GM23338 (cell line): Measurements from ENCODE around the gene KLF18. TPM values are rescaled to one million over a fixed set of nuclear protein-coding genes. Genes with fewer than 3 reads are reported as not detected.

Source experiments
- ATAC-seq: fragments of 200-7000 bp; cut with Tn5 transposase; 3 replicates; pipeline ENCODE4 v1.9.1; 2020
- DNase-seq: peaks from one replicate; pipeline ENCODE4 v3.0.0-alpha.2; 2015; ENCODE audit warnings: low spot score
- H2AFZ ChIP-seq: fragments of 200-600 bp; sonication (generic); 2 replicates; pipeline ENCODE4 v1.8.0; 2016; ENCODE audit warnings: antibody characterized with exemption, mild to moderate bottlenecking, moderate library complexity
- H3F3A ChIP-seq: fragments of 200-600 bp; sonication (generic); replicated peaks from 2 replicates; pipeline ENCODE4 v1.8.0; 2017; ENCODE audit warnings: antibody characterized with exemption, mixed run types, low read depth
- H3K27ac ChIP-seq: fragments of 200-600 bp; sonication (generic); 2 replicates; pipeline ENCODE4 v1.6.1; 2016; ENCODE audit warnings: low read depth
- H3K27me3 ChIP-seq: fragments of 200-600 bp; sonication (generic); 2 replicates; pipeline ENCODE4 v1.8.0; 2016; ENCODE audit warnings: mild to moderate bottlenecking, mixed run types, moderate library complexity; ENCODE audit not compliant: insufficient read depth
- H3K36me3 ChIP-seq: fragments of 200-600 bp; sonication (generic); 2 replicates; pipeline ENCODE4 v1.8.0; 2016; ENCODE audit warnings: mild to moderate bottlenecking; ENCODE audit not compliant: insufficient read depth
- H3K4me1 ChIP-seq: fragments of 200-600 bp; sonication (generic); 2 replicates; pipeline ENCODE4 v1.8.0; 2016; ENCODE audit warnings: mild to moderate bottlenecking, moderate library complexity; ENCODE audit not compliant: insufficient read depth
- H3K4me2 ChIP-seq: fragments of 200-600 bp; sonication (generic); 2 replicates; pipeline ENCODE4 v1.7.1; 2017; ENCODE audit warnings: mixed run types
- H3K4me3 ChIP-seq: fragments of 200-600 bp; sonication (generic); 2 replicates; pipeline ENCODE4 v1.6.1; 2016; ENCODE audit warnings: mixed run types
- H3K79me2 ChIP-seq: fragments of 200-600 bp; sonication (generic); replicated peaks from 2 replicates; pipeline ENCODE4 v1.8.0; 2017; ENCODE audit warnings: mild to moderate bottlenecking; ENCODE audit not compliant: insufficient read depth
- H3K9me2 ChIP-seq: fragments of 200-600 bp; sonication (generic); 2 replicates; pipeline ENCODE4 v1.8.0; 2017; ENCODE audit not compliant: insufficient read depth
- H4K20me1 ChIP-seq: fragments of 200-600 bp; sonication (generic); replicated peaks from 2 replicates; pipeline ENCODE4 v1.8.0; 2017; ENCODE audit warnings: mild to moderate bottlenecking; ENCODE audit not compliant: insufficient read depth
- H3K27ac Mint-ChIP-seq: 2 replicates; pipeline ENCODE4 v1.8.0; 2020; ENCODE audit warnings: inconsistent platforms, mild to moderate bottlenecking, moderate library complexity, mixed read lengths
- H3K27me3 Mint-ChIP-seq: 3 replicates; pipeline ENCODE4 v1.8.0; 2022; ENCODE audit warnings: low read depth, mild to moderate bottlenecking, moderate library complexity, mixed read lengths, inconsistent platforms; ENCODE audit not compliant: insufficient read depth, poor library complexity
- H3K36me3 Mint-ChIP-seq: 3 replicates; pipeline ENCODE4 v1.8.0; 2021; ENCODE audit warnings: low read depth, mild to moderate bottlenecking, inconsistent platforms, moderate library complexity, mixed read lengths
- H3K4me1 Mint-ChIP-seq: 3 replicates; pipeline ENCODE4 v1.8.0; 2020; ENCODE audit warnings: mild to moderate bottlenecking, inconsistent platforms, mixed read lengths
- H3K4me3 Mint-ChIP-seq: 3 replicates; pipeline ENCODE4 v1.8.0; 2021; ENCODE audit warnings: moderate library complexity, mild to moderate bottlenecking, inconsistent platforms, mixed read lengths
- H3K9me3 Mint-ChIP-seq: 3 replicates; pipeline ENCODE4 v1.8.0; 2020; ENCODE audit warnings: moderate library complexity, mild to moderate bottlenecking, inconsistent platforms, mixed read lengths
- ETS1 ChIP-seq: IDR thresholded peaks from 2 replicates; pipeline ENCODE4 v1.6.1; 2016; ENCODE audit warnings: antibody characterized with exemption
- EZH2 ChIP-seq: fragments of 200-600 bp; sonication (generic); IDR thresholded peaks from one replicate; pipeline ENCODE4 v1.8.0; 2017; ENCODE audit warnings: antibody characterized with exemption, mild to moderate bottlenecking, low read depth; ENCODE audit not compliant: unreplicated experiment
- EZH2phosphoT487 ChIP-seq: fragments of 200-600 bp; sonication (generic); IDR thresholded peaks from one replicate; pipeline ENCODE4 v1.8.1; 2018; ENCODE audit warnings: antibody characterized with exemption; ENCODE audit not compliant: unreplicated experiment
- JUNB ChIP-seq: IDR thresholded peaks from one replicate; pipeline ENCODE4 v1.6.1; 2016; ENCODE audit warnings: antibody characterized with exemption; ENCODE audit not compliant: unreplicated experiment
- NANOG ChIP-seq: IDR thresholded peaks from 2 replicates; pipeline ENCODE4 v1.6.1; 2016; ENCODE audit warnings: antibody characterized with exemption, borderline replicate concordance
- POLR2AphosphoS5 ChIP-seq: IDR thresholded peaks from 2 replicates; pipeline ENCODE4 v1.6.1; 2016; ENCODE audit warnings: antibody characterized with exemption, low read depth
- REST ChIP-seq: IDR thresholded peaks from one replicate; pipeline ENCODE4 v1.6.1; 2018; ENCODE audit warnings: antibody characterized with exemption; ENCODE audit not compliant: unreplicated experiment
- STAT1 ChIP-seq: IDR thresholded peaks from one replicate; pipeline ENCODE4 v1.6.1; 2016; ENCODE audit warnings: antibody characterized with exemption; ENCODE audit not compliant: unreplicated experiment
- ZNF114 ChIP-seq: fragments of 250-450 bp; sonication (Bioruptor Pico); IDR thresholded peaks from 2 replicates; pipeline ENCODE4 v1.5.0; 2020; ENCODE audit warnings: mild to moderate bottlenecking, moderate library complexity
- ZNF331 ChIP-seq: fragments of 250-450 bp; sonication (Bioruptor Pico); IDR thresholded peaks from 2 replicates; pipeline ENCODE4 v1.5.0; 2020; ENCODE audit warnings: low read depth, mild to moderate bottlenecking, moderate library complexity
- polyA plus RNA-seq: library from polyadenylated mRNA; unstranded; fragments of >200 nt; fragmentation: Nextera tagmentation; extraction: Ambion mirVana; gene quantifications from 2 replicates; pipeline ENCODE4 v1.2.1, GENCODE V29; 2016
- total RNA-seq: library from RNA; depleted of rRNA; stranded (reverse); fragments of >200 nt; shearing (Covaris generic); gene quantifications from 2 replicates; pipeline ENCODE4 v1.2.3, GENCODE V29; 2014

KLF18 gene
- total and polyA plus RNA-seq, 2 experiments from 2014 or later = 0.35 TPM; not detected in 1

GRCh38 chr1:44094047-44094446 is 47.4 kb downstream of the KLF18 start:
- no peaks in the 10 kb centered on the region for H4K20me1 ChIP-seq
- peaks cover 16% of the 10 kb centered on the region for H3K4me1 Mint-ChIP-seq
- no peak overlapping the region for H3K4me3 Mint-ChIP-seq
- H3K79me2 ChIP-seq = no peaks in the 10 kb centered on the region
- no peaks in the 10 kb centered on the region; the same call in 1 of the 2 replicates for H3F3A ChIP-seq
- peaks cover 4% of the 10 kb centered on the region for H3K27me3 Mint-ChIP-seq
- H3K36me3 Mint-ChIP-seq = peaks cover 3% of the 10 kb centered on the region; the same call in 1 of the 3 replicates
- no peak overlapping the region for H3K27ac ChIP-seq
- H3K27me3 ChIP-seq = no peaks in the 10 kb centered on the region
- DNase-seq (no peak), ATAC-seq (no peak)
- no peaks in the 10 kb centered on the region for H3K36me3 ChIP-seq
- H3K4me3 ChIP-seq = no peak overlapping the region
- H3K9me2 ChIP-seq = no peaks in the 10 kb centered on the region
- peaks cover 15% of the 10 kb centered on the region for H3K4me1 ChIP-seq
- H2AFZ ChIP-seq = no peak overlapping the region
- H3K27ac Mint-ChIP-seq = no peak overlapping the region
- peaks cover 12% of the 10 kb centered on the region; the same call in 1 of the 3 replicates for H3K9me3 Mint-ChIP-seq
- no peak overlapping the region for H3K4me2 ChIP-seq
- TF ChIP-seq EZH2 (no peak), JUNB (no peak), STAT1 (no peak)

- no peak overlapping the region for H3K27ac Mint-ChIP-seq
- no peak overlapping the region for H3K4me2 ChIP-seq
- H3K4me3 Mint-ChIP-seq = no peak overlapping the region
- H3K27ac ChIP-seq = no peak overlapping the region
- no peaks in the 10 kb centered on the region for H4K20me1 ChIP-seq
- peak overlapping the region; percentile 80 for H2AFZ ChIP-seq
- peaks cover 25% of the 10 kb centered on the region for H3K4me1 ChIP-seq
- H3K36me3 Mint-ChIP-seq = no peaks in the 10 kb centered on the region
- no peaks in the 10 kb centered on the region for H3K36me3 ChIP-seq
- H3K9me3 Mint-ChIP-seq = peaks cover 2% of the 10 kb centered on the region; the same call in 2 of the 3 replicates
- H3K4me1 Mint-ChIP-seq = peaks cover 27% of the 10 kb centered on the region
- TF ChIP-seq EZH2 (no peak), EZH2phosphoT487 (no peak), JUNB (no peak), POLR2AphosphoS5 (no peak), REST (no peak), ZNF331 (no peak), ETS1 (no peak), NANOG (no peak), ZNF114 (CRISPR knock-in tag) (no peak)
- no peak for DNase-seq
- ATAC-seq = no peak
- H3K79me2 ChIP-seq = no peaks in the 10 kb centered on the region
- H3K9me2 ChIP-seq = no peaks in the 10 kb centered on the region
- H3K27me3 ChIP-seq = no peaks in the 10 kb centered on the region
- peaks cover 7% of the 10 kb centered on the region for H3K27me3 Mint-ChIP-seq
- H3F3A ChIP-seq = no peaks in the 10 kb centered on the region; the same call in 1 of the 2 replicates
- H3K4me3 ChIP-seq = no peak overlapping the region
Measured at GRCh38 chr1:44090429-44091252, 50.8 kb downstream of the KLF18 start.
